ENCODE measurements around the gene HIPK2.

DNA sequence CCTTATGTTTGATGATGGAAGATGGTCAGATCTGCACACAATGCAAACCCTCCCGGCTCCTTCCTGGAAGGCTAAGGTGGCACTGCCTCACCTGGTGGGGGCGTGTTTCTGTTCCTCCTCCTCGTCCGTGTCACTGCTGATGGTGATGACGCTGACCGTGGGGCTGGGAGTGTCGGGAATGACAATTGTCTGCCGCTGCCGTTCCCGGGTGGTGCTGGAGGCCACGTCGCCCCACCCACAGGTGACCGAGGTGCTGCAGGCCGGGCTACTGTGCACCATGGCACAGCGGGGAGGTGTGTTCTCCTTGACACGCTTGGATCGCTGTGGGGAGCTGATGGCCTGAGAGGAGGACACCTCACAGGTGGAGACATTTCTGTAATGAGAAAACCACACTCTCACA is 181.2 kb downstream of the HIPK2 start:
- TF ChIP-seq, protein P1, sequence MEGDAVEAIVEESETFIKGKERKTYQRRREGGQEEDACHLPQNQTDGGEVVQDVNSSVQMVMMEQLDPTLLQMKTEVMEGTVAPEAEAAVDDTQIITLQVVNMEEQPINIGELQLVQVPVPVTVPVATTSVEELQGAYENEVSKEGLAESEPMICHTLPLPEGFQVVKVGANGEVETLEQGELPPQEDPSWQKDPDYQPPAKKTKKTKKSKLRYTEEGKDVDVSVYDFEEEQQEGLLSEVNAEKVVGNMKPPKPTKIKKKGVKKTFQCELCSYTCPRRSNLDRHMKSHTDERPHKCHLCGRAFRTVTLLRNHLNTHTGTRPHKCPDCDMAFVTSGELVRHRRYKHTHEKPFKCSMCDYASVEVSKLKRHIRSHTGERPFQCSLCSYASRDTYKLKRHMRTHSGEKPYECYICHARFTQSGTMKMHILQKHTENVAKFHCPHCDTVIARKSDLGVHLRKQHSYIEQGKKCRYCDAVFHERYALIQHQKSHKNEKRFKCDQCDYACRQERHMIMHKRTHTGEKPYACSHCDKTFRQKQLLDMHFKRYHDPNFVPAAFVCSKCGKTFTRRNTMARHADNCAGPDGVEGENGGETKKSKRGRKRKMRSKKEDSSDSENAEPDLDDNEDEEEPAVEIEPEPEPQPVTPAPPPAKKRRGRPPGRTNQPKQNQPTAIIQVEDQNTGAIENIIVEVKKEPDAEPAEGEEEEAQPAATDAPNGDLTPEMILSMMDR (conservative IDR thresholded peaks at IDR 0.05; ENCODE audit: low read length): no peak
- no peak for TF ChIP-seq EZH2phosphoT487 (IDR thresholded peaks at IDR 0.05; ENCODE audit: borderline replicate concordance, low read depth, low read length)
